ENCODE results near the gene CNTROB.
"Not testable (repeated sequence)": the region's sequence is repeated elsewhere in the genome, so short reads cannot be mapped to it uniquely, and the experiment has no call there.

Gene CNTROB

GRCh38 chr17:7943291-7943690 is 11.3 kb downstream of the CNTROB start:
- DNase-seq, result no peak

- DNase-seq, result no peak
Observed at GRCh38 chr17:7944326-7944725, 12.3 kb downstream of the CNTROB start.

- no peak for DNase-seq
Observed at GRCh38 chr17:7945651-7946050, 13.6 kb downstream of the CNTROB start.

GRCh38 chr17:7946441-7946840 is 14.4 kb downstream of the CNTROB start:
- no peak for DNase-seq

- no peak for DNase-seq
Observed at GRCh38 chr17:7947651-7948050, 15.6 kb downstream of the CNTROB start.

GRCh38 chr17:7950578-7950977 is 18.6 kb downstream of the CNTROB start:
- DNase-seq, result no peak

DNA sequence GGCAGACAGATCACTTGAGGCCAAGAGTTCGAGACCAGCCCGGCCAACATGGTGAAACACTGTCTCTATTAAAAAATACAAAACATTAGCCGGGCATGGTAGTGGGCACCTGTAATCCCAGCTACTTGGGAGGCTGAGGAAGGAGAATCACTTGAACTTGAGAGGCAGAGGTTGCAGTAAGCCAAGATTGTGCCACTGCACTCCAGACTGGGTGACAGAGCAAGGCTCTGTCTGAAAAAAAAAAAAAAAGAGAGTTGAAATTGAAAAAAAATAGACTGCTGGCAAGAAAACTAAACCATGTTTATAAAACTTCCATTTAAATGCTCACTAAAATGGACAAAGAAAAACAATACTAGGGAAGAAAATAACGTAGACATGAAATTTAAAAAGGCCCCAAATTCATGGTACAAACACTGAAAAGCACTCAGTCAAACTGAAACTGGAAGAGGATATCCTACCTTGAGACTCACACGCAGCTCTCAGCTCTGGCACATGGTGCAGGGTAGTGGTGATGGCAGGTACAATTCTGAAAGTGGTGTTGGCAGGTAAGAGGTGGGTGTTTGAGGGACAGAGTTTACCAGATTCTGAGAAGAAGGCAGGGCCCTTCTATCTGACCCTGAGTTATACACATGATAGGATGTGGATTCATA is 19.3 kb downstream of the CNTROB start:
- DNase-seq, result peak in 1 of 2 donors; percentile 14

DNA sequence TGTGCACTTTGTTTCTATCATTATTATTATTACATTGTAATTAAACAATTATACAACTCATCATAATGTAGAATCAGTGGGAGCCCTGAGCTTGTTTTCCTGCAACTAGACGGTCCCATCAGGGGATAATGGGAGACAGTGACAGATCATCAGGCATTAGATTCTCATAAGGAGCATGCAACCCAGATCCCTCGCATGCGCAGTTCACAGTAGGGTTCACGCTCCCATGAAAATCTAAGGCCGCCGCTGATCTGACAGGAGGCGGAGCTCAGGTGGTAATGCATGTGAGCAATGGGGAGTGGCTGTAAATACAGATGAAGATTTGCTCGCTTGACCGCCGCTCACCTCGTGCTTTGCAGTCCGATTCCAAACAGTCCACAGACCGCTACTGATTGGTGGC is 21.3 kb downstream of the CNTROB start:
- DNase-seq, result not testable (repeated sequence)

GRCh38 chr17:7955414-7956227 is 23.6 kb downstream of the CNTROB start:
- no peak for DNase-seq

- no peak for DNase-seq
Observed at GRCh38 chr17:7956228-7956965, 24.4 kb downstream of the CNTROB start.

DNA sequence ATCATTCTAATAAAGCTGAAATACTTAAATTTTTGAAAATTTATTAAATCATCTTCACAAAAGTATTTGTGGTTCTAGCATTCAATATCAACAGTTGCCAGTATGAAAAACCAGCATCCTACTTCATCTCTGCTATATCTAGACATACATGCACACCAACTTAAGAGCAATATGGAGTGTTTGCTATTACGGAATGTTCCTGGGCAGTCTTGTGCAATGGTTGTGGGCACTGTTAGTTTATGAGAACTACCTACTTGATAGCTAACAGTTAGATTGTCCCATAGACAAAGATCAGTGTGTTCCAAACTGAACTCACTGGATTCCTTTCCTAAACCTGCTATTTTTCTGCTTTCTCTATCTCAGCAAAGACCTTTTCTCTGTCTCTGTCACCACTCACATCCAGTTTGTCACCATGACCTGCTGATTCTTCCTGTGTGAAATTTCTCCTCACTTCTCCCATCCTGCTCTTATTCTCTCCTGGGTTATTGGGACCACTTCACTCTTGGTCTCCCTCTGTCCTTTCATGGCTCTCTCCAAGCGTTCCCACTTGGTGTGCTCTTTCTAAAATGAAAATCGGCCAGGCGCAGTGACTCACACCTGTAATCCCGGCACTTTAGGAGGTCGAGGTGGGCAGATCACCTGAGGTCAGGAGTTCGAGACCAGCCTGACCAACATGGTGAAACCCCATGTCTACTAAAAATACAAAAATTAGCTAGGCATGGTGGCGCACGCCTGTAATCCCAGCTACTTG is 27.7 kb downstream of the CNTROB start:
- no peak for DNase-seq

DNA sequence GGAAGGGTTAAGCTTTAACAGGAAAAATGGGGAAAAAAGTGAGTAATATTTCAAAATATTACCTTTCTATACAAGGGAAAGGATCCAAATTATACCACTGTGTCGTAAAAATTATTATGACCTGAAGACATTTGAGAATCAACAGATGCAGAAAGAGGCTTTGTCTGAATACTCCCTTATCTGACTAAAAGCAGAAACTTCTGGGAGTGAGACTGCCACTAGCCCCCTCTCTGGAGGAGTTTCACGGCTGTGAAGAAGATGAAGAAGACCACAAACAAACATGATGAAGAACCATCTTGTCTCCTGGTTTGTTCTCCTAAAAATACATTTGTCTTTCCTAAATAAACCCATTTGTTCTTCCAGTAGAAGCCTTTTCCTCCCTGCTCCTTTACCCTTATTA is 29.4 kb downstream of the CNTROB start:
- no peak for DNase-seq

DNA sequence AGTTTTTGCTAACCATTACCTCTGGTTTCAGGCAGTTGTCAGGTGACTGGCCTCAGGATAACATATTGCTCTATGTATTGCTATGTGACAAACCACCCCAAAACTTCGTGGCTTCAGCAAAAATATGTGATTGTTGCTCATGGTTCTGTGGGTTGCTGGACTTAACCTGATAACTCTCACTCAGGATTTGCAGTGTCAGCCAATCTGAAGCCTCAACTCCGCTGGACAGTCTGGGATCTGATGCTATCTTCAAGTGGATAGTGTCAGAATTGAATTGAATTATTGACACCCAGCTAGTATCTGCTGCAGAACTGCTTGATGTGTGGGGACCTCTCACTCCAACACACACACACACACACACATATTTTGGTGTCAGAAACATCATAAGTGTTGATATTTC is 35.7 kb downstream of the CNTROB start:
- DNase-seq, result no peak

DNA sequence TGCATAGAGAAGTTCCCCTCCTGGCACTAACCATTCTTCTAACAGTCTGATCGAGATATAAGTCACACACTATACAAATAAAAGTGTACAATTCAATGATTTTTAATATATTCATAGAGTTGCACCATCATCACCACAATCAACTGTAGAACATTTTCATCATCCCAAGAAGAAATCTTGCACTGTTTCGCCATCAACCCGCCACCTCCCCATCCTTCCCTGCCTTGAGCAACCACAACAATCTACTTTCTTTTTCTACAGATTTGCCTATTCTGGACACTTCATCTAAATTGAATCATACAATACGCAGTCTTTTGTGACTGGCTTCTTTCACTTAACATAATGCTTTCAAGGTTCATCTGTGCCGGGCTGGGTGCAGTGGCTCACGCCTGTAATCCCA is 37.4 kb downstream of the CNTROB start:
- no peak for DNase-seq

- no peak for DNase-seq
Observed at GRCh38 chr17:7971651-7972050, 39.6 kb downstream of the CNTROB start.

- DNase-seq, result no peak
Observed at GRCh38 chr17:7972131-7972785, 40.3 kb downstream of the CNTROB start.

DNA sequence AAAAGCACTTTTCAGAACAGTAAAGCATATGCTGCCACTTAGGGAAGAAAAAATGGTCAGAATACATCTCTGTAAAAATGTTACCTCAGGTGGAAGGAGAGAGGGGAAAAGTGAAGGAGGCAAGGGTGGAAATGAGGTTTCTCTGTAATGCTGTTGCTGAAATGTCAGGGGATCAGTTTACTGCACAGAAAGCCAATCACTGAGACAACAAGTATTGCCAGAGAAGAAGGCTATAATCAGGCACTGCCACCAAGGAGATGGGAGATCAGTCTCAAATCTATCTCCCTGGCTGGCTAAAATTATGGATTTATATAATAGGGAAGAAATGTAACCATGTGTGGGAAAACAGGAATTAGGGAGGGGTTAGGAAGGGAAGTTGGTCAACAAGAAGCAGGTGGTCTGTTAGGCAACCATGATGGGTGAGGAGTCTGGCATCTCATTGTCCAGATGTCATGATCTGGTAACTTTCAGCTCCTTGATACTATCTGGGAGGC is 42.7 kb downstream of the CNTROB start:
- DNase-seq, result no peak

DNA sequence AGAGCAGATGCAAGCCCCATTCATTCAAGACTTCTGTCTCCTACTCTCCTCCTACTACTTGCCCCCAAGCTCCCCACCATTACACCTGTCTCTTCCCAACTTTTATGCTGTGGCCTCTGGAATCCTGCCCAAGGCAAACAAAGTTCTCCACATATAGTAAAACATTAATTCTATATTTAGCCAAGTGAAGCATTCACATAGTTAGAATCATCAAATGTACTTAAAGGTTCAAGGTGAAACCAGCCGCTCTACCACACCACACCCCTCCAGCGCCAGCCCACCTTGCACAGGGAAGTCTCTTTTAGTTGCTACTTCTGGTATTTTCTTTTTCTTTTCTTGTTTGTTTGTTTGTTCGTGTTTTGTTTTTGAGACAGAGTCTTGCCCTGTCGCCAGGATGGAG is 45.0 kb downstream of the CNTROB start:
- DNase-seq, result no peak

DNA sequence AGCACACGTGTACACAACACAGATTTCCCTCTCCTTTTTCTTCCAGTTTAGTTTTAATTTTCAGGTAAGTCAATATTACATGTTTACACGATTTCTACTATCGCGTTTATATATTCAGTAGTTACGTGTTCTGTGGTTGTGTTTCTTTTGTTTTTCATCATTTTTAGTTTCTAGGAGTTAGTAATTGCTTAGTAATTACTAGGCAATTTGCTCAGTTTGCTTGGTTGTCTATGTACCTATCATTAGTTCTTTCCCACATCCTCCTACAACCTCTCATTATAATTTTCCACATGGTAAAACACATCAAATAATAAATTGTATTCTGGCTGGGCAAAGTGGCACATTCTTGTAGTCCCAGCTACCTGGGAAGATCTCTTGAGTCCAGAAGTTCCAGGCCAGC is 45.8 kb downstream of the CNTROB start:
- no peak for DNase-seq

DNA sequence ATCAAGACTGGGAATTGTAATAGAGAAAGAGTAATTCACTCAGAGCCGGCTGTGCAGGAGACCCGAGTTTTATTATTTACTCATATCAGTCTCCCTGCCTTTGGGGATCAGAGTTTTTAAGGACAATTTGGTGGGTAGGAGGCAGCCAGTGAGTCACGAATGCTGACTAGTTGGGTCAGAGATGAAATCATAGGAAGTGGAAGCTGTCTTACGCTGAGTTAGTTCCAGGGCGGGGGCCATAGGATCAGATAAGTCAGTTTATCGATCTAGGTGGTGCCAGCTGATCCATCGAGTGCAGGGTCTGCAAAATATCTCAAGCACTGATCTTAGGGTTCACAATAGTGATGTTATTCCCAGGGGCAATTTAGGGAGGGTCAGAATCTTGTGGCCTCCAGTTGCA is 50.2 kb downstream of the CNTROB start:
- DNase-seq, result no peak

DNA sequence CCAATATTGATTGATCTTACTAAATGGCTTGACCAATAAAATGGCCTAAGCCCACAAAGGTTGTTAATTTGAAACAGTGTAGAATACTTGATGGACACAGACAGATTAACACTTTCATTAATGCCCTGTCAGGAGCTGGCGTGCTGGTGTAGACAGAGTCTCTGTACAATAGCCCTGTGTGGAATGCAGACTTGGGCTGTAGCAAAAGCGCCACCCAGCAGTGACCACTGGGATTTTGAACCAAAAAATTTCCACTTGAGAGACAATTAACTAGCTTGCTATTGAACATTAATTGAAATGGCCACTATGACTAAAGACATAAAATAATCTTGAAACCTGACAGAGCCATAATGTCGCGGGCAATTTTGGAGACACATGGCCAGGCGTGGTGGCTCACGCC is 50.7 kb downstream of the CNTROB start:
- no peak for DNase-seq

- DNase-seq, result no peak
Observed at GRCh38 chr17:7984904-7985303, 52.9 kb downstream of the CNTROB start.
